ENCODE measurements around the gene JAKMIP1. TPM values are rescaled to one million over a fixed set of nuclear protein-coding genes. Genes with fewer than 3 reads are reported as not detected.
"Not testable (repeated sequence)": the region's sequence is repeated elsewhere in the genome, so short reads cannot be mapped to it uniquely, and the experiment has no call there.

Gene JAKMIP1
- total RNA-seq, 3 donors from 2014 or later = 0.63 to 2.1 TPM; not detected in 1

DNA sequence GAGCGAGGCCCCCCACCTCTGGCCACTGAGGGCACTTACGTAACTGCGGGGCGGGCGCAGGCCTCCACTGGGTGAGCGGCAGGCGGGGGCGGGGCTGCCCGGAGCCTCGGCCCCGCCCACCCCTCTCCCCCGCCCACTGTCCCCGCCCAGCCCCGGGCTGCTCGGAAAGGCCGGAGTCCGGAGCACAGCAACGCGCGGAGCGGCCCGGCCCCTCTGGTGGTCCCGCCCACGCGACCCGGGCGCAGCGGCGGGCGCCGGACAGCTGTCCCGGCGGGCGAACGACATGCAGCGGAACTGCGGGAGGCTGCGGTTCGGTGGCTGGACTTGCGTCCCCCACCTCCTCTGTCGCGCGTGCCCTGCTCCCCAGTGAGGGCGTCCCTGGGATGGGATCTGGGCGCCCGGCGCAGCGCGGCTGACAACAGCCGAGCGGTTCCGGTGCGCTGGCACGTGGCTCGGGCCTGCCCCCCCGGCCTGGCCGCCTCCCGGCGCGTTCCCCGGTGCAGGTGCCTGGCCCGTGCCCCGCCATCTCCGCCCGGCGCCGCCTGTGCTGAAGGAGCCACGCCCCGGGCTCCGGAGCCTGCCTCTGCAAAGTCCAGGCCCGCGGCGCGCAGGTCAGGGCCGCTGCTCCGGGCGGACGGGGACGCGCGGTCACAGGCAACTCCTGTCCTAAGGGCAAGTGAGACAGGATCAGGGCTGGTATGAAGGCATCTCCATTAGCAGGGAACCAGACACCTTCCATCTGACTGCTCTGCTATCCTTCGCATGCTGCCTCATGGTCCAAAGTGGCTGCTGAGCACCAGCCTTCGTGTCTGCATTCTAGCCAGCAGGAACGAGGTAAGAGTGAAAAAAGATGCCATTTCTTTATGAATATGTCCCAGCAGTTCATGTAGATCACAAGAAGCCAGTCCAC is 21.8 kb upstream of the JAKMIP1 start:
- no peak overlapping the region for H3K4me3 ChIP-seq
- H3K9me3 ChIP-seq = peaks cover 3% of the 10 kb centered on the region
- DNase-seq (peak; percentile 31 to 40 (median 35)), ATAC-seq (peak; percentile 59)
- intact Hi-C loops (cut with DNase I, micrococcal nuclease) = no loop called here
- H3K36me3 ChIP-seq (ENCODE audit: low read depth) = no peaks in the 10 kb centered on the region
- TF ChIP-seq, protein P1, sequence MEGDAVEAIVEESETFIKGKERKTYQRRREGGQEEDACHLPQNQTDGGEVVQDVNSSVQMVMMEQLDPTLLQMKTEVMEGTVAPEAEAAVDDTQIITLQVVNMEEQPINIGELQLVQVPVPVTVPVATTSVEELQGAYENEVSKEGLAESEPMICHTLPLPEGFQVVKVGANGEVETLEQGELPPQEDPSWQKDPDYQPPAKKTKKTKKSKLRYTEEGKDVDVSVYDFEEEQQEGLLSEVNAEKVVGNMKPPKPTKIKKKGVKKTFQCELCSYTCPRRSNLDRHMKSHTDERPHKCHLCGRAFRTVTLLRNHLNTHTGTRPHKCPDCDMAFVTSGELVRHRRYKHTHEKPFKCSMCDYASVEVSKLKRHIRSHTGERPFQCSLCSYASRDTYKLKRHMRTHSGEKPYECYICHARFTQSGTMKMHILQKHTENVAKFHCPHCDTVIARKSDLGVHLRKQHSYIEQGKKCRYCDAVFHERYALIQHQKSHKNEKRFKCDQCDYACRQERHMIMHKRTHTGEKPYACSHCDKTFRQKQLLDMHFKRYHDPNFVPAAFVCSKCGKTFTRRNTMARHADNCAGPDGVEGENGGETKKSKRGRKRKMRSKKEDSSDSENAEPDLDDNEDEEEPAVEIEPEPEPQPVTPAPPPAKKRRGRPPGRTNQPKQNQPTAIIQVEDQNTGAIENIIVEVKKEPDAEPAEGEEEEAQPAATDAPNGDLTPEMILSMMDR (IDR thresholded peaks at IDR 0.05) = no peak
- H3K4me1 ChIP-seq (ENCODE audit: low read depth) = no peaks in the 10 kb centered on the region

DNA sequence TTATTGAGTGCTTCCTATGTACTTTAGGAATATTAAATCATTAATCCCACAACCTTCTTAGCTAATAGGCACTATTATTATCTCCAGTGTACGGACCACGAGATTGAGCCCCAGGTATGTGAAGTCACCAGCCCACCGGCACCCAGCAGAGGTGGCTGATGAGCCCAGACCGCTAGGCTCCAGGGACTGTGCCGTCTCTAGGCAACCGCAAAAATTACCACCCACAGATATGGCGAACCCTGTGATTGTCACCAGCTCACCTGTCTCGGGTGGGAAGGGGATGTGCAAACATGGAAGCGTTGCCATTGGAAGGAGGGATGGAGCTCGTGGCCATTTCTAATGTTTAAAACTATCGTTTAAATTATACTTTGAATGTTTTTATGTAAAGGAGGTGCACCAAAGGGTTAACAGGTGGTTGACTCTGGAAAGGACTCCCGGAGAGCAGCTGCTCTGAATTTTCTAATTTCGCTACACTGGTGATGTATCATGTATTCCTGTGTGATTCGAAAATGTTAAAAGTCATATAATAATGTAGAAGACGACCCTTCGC is 21.0 kb upstream of the JAKMIP1 start:
- intact Hi-C loops (cut with DNase I, micrococcal nuclease) = no loop called here
- ATAC-seq (no peak), DNase-seq (no peak)
- Histone ChIP-seq H3K9me3 (peaks cover 3% of the 10 kb centered on the region), H3K4me3 (no peak overlapping the region), H3K4me1 (ENCODE audit: low read depth) (no peaks in the 10 kb centered on the region), H3K36me3 (ENCODE audit: low read depth) (no peaks in the 10 kb centered on the region)
- TF ChIP-seq, protein P1 (IDR thresholded peaks at IDR 0.05) = no peak

DNA sequence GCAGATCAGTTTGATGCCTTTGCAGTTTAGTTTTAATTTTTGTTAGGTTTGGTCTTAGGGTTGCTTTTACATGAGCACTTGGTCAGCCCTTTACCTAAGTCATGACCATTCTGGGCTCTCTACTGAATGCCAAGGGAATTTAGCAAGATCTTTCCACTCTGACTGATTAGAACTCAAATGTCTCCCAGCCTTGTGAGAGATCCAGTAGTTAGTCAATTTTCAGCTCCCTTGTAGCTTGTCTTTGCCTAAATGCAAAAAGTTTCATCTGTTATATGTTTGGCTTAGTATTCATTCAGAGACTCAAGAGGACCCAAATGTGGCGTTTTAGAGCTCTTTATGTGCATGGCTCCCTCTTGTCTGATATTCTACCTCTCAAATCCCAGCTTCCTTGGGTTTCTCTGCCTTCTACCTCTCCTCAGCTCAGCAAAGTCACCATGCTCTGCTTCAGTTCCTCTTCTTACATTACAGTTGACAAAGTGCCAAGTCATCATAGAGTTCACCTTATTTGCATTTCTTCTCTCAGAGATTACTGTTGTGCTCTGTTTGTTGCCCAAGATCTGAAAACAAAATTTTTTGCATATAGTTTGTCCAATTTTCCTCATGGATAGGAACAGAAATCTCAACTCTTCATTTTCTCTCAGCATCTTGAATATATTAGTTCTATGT is 17.5 kb upstream of the JAKMIP1 start:
- no peak for ATAC-seq
- intact Hi-C loops (cut with DNase I, micrococcal nuclease) = no loop called here
- H3K4me3 ChIP-seq = no peak overlapping the region

DNA sequence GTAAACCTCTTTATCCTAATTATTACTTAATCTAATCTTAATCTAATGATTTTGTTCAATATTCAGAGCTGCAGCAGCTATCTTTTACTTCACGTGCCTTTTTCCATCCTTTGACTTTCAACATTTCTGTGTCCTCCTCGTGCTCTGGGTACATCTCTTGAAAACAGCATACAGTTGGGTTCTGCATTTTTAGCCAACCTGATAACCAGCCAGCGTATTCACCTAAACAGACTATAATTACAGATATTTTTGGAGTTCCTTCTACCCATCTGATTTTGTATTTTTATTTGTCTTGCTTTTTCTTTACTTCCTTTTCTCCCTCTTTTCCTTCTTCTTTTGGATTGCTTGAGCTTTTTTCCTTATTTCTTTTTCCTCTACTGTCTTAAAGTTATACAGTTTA is 16.2 kb upstream of the JAKMIP1 start:
- DNase-seq (no peak), ATAC-seq (no peak)
- intact Hi-C loops (cut with DNase I, micrococcal nuclease) = no loop called here
- Histone ChIP-seq H3K9me3 (no peaks in the 10 kb centered on the region), H3K4me3 (no peak overlapping the region), H3K36me3 (ENCODE audit: low read depth) (no peaks in the 10 kb centered on the region), H3K4me1 (ENCODE audit: low read depth) (no peaks in the 10 kb centered on the region)
- TF ChIP-seq, protein P1 (IDR thresholded peaks at IDR 0.05) = no peak

More for the DNA sequence above, 17.5 kb upstream of the JAKMIP1 start:
- Histone ChIP-seq H3K9me3 (peaks cover 3% of the 10 kb centered on the region), H3K36me3 (ENCODE audit: low read depth) (no peaks in the 10 kb centered on the region), H3K4me1 (ENCODE audit: low read depth) (no peaks in the 10 kb centered on the region)
- DNase-seq = no peak
- TF ChIP-seq, protein P1 (IDR thresholded peaks at IDR 0.05) = no peak

DNA sequence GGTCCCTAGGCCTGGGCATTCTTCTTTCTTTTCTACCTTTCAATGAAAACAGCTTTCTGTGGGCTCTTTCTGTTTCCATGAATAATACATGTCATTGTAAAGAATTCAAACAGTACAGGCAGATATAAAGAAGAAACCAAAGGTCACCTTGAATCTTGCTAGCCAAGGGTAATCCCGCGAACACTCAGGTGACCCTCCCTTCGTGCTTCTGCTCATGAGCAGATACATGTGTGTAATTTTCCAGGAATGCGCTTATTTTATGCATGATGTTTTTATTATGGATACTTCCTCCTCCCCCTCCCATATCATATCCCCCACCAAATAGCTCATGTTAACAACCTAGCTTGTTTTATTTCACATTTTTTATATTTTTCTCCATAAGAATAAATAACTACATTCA is 9.6 kb upstream of the JAKMIP1 start:
- DNase-seq = no peak
- Histone ChIP-seq H3K36me3 (ENCODE audit: low read depth) (no peaks in the 10 kb centered on the region), H3K9me3 (no peaks in the 10 kb centered on the region), H3K4me3 (no peak overlapping the region), H3K4me1 (ENCODE audit: low read depth) (no peaks in the 10 kb centered on the region)
- TF ChIP-seq, protein P1 (IDR thresholded peaks at IDR 0.05) = no peak
- ATAC-seq = no peak
- intact Hi-C loops (cut with DNase I, micrococcal nuclease) = no loop called here

DNA sequence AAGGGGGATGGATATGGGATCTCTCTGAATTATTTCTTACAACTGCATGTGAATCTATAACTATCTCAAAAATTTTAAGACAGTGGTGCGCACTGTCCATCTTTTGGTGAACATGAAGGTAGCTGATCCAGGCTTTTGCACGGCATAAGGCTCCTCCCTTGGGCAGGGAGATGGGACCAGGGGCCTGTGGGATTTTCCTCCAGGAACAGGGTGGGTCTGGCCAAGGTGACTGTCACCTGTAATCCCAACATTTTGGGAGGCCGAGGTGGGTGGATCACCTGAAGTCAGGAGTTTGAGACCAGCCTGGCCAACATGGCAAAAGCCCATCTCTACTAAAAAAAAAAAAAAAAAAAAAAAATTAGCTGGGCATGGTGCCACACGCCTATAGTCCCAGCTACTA is 8.9 kb upstream of the JAKMIP1 start:
- H3K4me3 ChIP-seq; intact Hi-C loops (cut with DNase I, micrococcal nuclease); DNase-seq; H3K9me3 ChIP-seq; H3K36me3 ChIP-seq (ENCODE audit: low read depth); H3K4me1 ChIP-seq (ENCODE audit: low read depth); ATAC-seq: not testable (repeated sequence)
